ENCODE measurements around the gene KIAA1328.

DNA sequence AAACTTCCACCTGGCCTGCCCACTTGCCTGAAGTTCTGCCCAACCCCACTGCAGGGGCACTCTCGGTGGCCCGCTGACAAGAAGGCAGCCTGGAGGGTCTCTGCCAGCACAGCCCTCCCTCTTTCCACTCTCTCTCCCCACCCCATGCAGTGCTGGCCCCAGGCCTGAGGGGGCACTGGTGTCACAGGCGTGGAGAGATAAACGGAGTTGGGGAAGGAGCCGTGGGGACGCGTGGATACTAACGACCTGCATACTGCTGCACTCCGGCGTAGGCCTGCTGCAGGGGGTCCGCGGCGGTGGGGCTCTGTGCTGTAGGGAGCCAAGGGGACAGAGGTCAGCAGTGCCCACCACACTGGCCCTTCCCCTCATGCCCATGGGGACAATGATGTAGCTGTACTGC, 437.4 kb downstream of the KIAA1328 start:
- no peak for TF ChIP-seq POLR2A (IDR thresholded peaks at IDR 0.05)
- TF ChIP-seq, protein P1, sequence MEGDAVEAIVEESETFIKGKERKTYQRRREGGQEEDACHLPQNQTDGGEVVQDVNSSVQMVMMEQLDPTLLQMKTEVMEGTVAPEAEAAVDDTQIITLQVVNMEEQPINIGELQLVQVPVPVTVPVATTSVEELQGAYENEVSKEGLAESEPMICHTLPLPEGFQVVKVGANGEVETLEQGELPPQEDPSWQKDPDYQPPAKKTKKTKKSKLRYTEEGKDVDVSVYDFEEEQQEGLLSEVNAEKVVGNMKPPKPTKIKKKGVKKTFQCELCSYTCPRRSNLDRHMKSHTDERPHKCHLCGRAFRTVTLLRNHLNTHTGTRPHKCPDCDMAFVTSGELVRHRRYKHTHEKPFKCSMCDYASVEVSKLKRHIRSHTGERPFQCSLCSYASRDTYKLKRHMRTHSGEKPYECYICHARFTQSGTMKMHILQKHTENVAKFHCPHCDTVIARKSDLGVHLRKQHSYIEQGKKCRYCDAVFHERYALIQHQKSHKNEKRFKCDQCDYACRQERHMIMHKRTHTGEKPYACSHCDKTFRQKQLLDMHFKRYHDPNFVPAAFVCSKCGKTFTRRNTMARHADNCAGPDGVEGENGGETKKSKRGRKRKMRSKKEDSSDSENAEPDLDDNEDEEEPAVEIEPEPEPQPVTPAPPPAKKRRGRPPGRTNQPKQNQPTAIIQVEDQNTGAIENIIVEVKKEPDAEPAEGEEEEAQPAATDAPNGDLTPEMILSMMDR (IDR thresholded peaks at IDR 0.05) = no peak
